ENCODE results near the gene SLCO4A1.

The SLCO4A1 gene

GRCh38 chr20:62603907-62604785 is 38.2 kb upstream of the SLCO4A1 start:
- Histone ChIP-seq H3K27me3 (no peaks in the 10 kb centered on the region), H3K36me3 (no peaks in the 10 kb centered on the region), H3K27ac (peak overlapping the region; percentile 100), H3K9me3 (no peaks in the 10 kb centered on the region), H3K4me1 (ENCODE audit: control insufficient read depth in 1 of 2, insufficient read depth in 1 of 2, low read depth in 1 of 2, low read length in 1 of 2) (peaks cover 86 to 93% of the 10 kb centered on the region in 2 experiments), H3K4me3 (ENCODE audit: low read depth in 1 of 2, low read length in 1 of 2) (peak overlapping the region; percentile 64 to 70)
- peak; percentile 19 for TF ChIP-seq CTCF (IDR thresholded peaks at IDR 0.05)

- H3K27me3 ChIP-seq: no peaks in the 10 kb centered on the region
- no peak for TF ChIP-seq CTCF (IDR thresholded peaks at IDR 0.05)
- peaks cover 80 to 86% of the 10 kb centered on the region in 2 experiments for H3K4me1 ChIP-seq (ENCODE audit: control insufficient read depth in 1 of 2, insufficient read depth in 1 of 2, low read depth in 1 of 2, low read length in 1 of 2)
- H3K27ac ChIP-seq: peak overlapping the region; percentile 100
- H3K4me3 ChIP-seq (ENCODE audit: low read depth in 1 of 2, low read length in 1 of 2): peak overlapping the region; percentile 64 to 70
- H3K9me3 ChIP-seq: no peaks in the 10 kb centered on the region
- no peaks in the 10 kb centered on the region for H3K36me3 ChIP-seq
Observed at GRCh38 chr20:62604796-62605195, 37.5 kb upstream of the SLCO4A1 start.

- peak overlapping the region; percentile 100 for H3K27ac ChIP-seq
- H3K36me3 ChIP-seq: no peaks in the 10 kb centered on the region
- H3K4me1 ChIP-seq (ENCODE audit: control insufficient read depth in 1 of 2, insufficient read depth in 1 of 2, low read depth in 1 of 2, low read length in 1 of 2): peaks cover 75 to 80% of the 10 kb centered on the region in 2 experiments
- no peaks in the 10 kb centered on the region for H3K27me3 ChIP-seq
- H3K9me3 ChIP-seq: no peaks in the 10 kb centered on the region
- no peak for TF ChIP-seq CTCF (IDR thresholded peaks at IDR 0.05)
- H3K4me3 ChIP-seq (ENCODE audit: low read depth in 1 of 2, low read length in 1 of 2): peak overlapping the region; percentile 27 to 70
Observed at GRCh38 chr20:62605236-62605943, 36.9 kb upstream of the SLCO4A1 start.

GRCh38 chr20:62606016-62606415 is 36.3 kb upstream of the SLCO4A1 start:
- peaks cover 69 to 74% of the 10 kb centered on the region in 2 experiments for H3K4me1 ChIP-seq (ENCODE audit: control insufficient read depth in 1 of 2, insufficient read depth in 1 of 2, low read depth in 1 of 2, low read length in 1 of 2)
- no peak for TF ChIP-seq CTCF (IDR thresholded peaks at IDR 0.05)
- no peaks in the 10 kb centered on the region for H3K27me3 ChIP-seq
- H3K27ac ChIP-seq: peak overlapping the region; percentile 100
- peak overlapping the region; percentile 27 to 70 for H3K4me3 ChIP-seq (ENCODE audit: low read depth in 1 of 2, low read length in 1 of 2)
- no peaks in the 10 kb centered on the region for H3K36me3 ChIP-seq
- no peaks in the 10 kb centered on the region for H3K9me3 ChIP-seq

- Histone ChIP-seq H3K9me3 (no peaks in the 10 kb centered on the region), H3K27me3 (no peaks in the 10 kb centered on the region), H3K36me3 (no peaks in the 10 kb centered on the region), H3K4me3 (ENCODE audit: low read depth in 1 of 2, low read length in 1 of 2) (peak overlapping the region; percentile 27 to 70), H3K4me1 (ENCODE audit: control insufficient read depth in 1 of 2, insufficient read depth in 1 of 2, low read depth in 1 of 2, low read length in 1 of 2) (peaks cover 62 to 67% of the 10 kb centered on the region in 2 experiments), H3K27ac (peak overlapping the region; percentile 100)
- no peak for TF ChIP-seq CTCF (IDR thresholded peaks at IDR 0.05)
Observed at GRCh38 chr20:62606551-62607201, 35.6 kb upstream of the SLCO4A1 start.
